Neuronal stem cell (in vitro differentiated cells): ENCODE data around the gene OMG.
"Not testable (repeated sequence)": the region's sequence is repeated elsewhere in the genome, so short reads cannot be mapped to it uniquely, and the experiment has no call there.

Experiments used
- DNase-seq: peaks from one replicate; pipeline ENCODE4 v3.0.0-alpha.2; 2013; ENCODE audit warnings: low spot score
- H2AFZ ChIP-seq: one replicate; pipeline ENCODE4 v1.6.1; 2013; ENCODE audit warnings: mild to moderate bottlenecking, low read length, inconsistent platforms
- H2AK5ac ChIP-seq: 2 replicates; pipeline ENCODE4 v1.6.1; 2013; ENCODE audit warnings: low read depth, mild to moderate bottlenecking, inconsistent platforms, low read length, moderate library complexity, mixed read lengths
- H2BK120ac ChIP-seq: 2 replicates; pipeline ENCODE4 v1.6.1; 2013; ENCODE audit warnings: low read depth, mild to moderate bottlenecking, inconsistent platforms, low read length, moderate library complexity, mixed read lengths
- H2BK12ac ChIP-seq: one replicate; pipeline ENCODE4 v1.6.1; 2013; ENCODE audit warnings: low read length, inconsistent platforms
- H2BK15ac ChIP-seq: 2 replicates; pipeline ENCODE4 v1.6.1; 2013; ENCODE audit warnings: mild to moderate bottlenecking, low read length, inconsistent platforms, mixed read lengths
- H2BK5ac ChIP-seq: one replicate; pipeline ENCODE4 v1.6.1; 2013; ENCODE audit warnings: inconsistent platforms, mild to moderate bottlenecking, low read length, moderate library complexity
- H3K14ac ChIP-seq: one replicate; pipeline ENCODE4 v1.6.1; 2013; ENCODE audit warnings: low read length, inconsistent platforms
- H3K18ac ChIP-seq: 2 replicates; pipeline ENCODE4 v1.6.1; 2013; ENCODE audit warnings: low read length, inconsistent platforms
- H3K23ac ChIP-seq: 2 replicates; pipeline ENCODE4 v1.6.1; 2013; ENCODE audit warnings: low read depth, mild to moderate bottlenecking, mixed read lengths, low read length, inconsistent platforms; ENCODE audit not compliant: poor library complexity
- H3K27ac ChIP-seq: replicated peaks from 3 replicates; pipeline ENCODE4 v1.5.1; 2013; ENCODE audit warnings: low read length, inconsistent platforms
- H3K27me3 ChIP-seq, 3 experiments: 2 replicates each; pipeline ENCODE4 v1.6.1; 2013; ENCODE audit warnings: low read length in 3 of 3, mild to moderate bottlenecking in 2 of 3, inconsistent platforms in 1 of 3, low read depth in 1 of 3, mixed read lengths in 1 of 3, moderate library complexity in 1 of 3; ENCODE audit not compliant: control insufficient read depth in 3 of 3, insufficient read depth in 3 of 3
- H3K36me3 ChIP-seq, 2 donors: replicated peaks in 1 of 2; 2 replicates each; pipeline ENCODE4 v1.6.1; 2013; ENCODE audit warnings: low read length in 2 of 2; ENCODE audit not compliant: control insufficient read depth in 2 of 2, insufficient read depth in 2 of 2
- H3K4ac ChIP-seq: 2 replicates; pipeline ENCODE4 v1.6.1; 2013; ENCODE audit warnings: inconsistent platforms, mild to moderate bottlenecking, low read length, moderate library complexity
- H3K4me1 ChIP-seq, 2 donors: 1 replicate in 1 of 2; 2 replicates in 1 of 2; pipeline ENCODE4 v1.6.1; 2013; ENCODE audit warnings: low read length in 2 of 2, low read depth in 1 of 2; ENCODE audit not compliant: control insufficient read depth in 2 of 2, insufficient read depth in 1 of 2
- H3K4me2 ChIP-seq: one replicate; pipeline ENCODE4 v1.6.1; 2013; ENCODE audit warnings: mild to moderate bottlenecking, low read length, inconsistent platforms; ENCODE audit not compliant: insufficient read depth, poor library complexity, severe bottlenecking
- H3K4me3 ChIP-seq, 2 donors: 2 replicates each; pipeline ENCODE4 v1.5.1; 2013; ENCODE audit warnings: low read length in 2 of 2, mild to moderate bottlenecking in 2 of 2, inconsistent platforms in 1 of 2, moderate library complexity in 1 of 2
- H3K79me1 ChIP-seq: one replicate; pipeline ENCODE4 v1.6.1; 2013; ENCODE audit warnings: low read depth, mild to moderate bottlenecking, inconsistent platforms, low read length, moderate library complexity
- H3K9ac ChIP-seq: one replicate; pipeline ENCODE4 v1.6.1; 2013; ENCODE audit warnings: mild to moderate bottlenecking, low read depth, low read length, inconsistent platforms; ENCODE audit not compliant: poor library complexity
- H3K9me3 ChIP-seq, 2 donors: replicated peaks in 1 of 2; 2 replicates each; pipeline versions ENCODE3 to v1.6.1; 2013; ENCODE audit warnings: low read length in 2 of 2, mild to moderate bottlenecking in 2 of 2, inconsistent platforms in 1 of 2, low read depth in 1 of 2, mixed read lengths in 1 of 2, moderate library complexity in 1 of 2; ENCODE audit not compliant: control insufficient read depth in 2 of 2, insufficient read depth in 1 of 2
- H4K8ac ChIP-seq: one replicate; pipeline ENCODE4 v1.6.1; 2013; ENCODE audit warnings: low read depth, mild to moderate bottlenecking, inconsistent platforms, low read length, moderate library complexity
- H4K91ac ChIP-seq: one replicate; pipeline ENCODE4 v1.6.1; 2013; ENCODE audit warnings: low read length, low read depth, mild to moderate bottlenecking, inconsistent platforms; ENCODE audit not compliant: poor library complexity
- WGBS, 2 donors: extraction: QIAGEN DNeasy Blood & Tissue Kit; methylation state at CpG; one replicate each; pipeline ENCODE4 v1.1.7; 2013; ENCODE audit warnings: missing lambda C conversion rate in 2 of 2, mixed read lengths in 1 of 2; ENCODE audit not compliant: insufficient read length in 2 of 2, insufficient replicate concordance in 1 of 2; ENCODE audit errors: extremely low coverage in 2 of 2; 5-methylcytosine and 5-hydroxymethylcytosine counted together

The OMG gene

GRCh38 chr17:31291820-31292219 is 5.2 kb downstream of the OMG start:
- Histone ChIP-seq H3K14ac (no peak overlapping the region), H4K8ac (no peak overlapping the region), H3K18ac (no peak overlapping the region), H3K27me3 (no peaks in the 10 kb centered on the region), H3K27ac (no peak overlapping the region), H3K23ac (no peak overlapping the region), H2BK5ac (no peak overlapping the region), H3K9ac (no peak overlapping the region), H3K9me3 (no peaks in the 10 kb centered on the region), H3K4me2 (no peak overlapping the region), H2BK15ac (no peak overlapping the region), H2BK12ac (no peak overlapping the region), H2AK5ac (no peak overlapping the region), H2AFZ (no peak overlapping the region), H2BK120ac (no peak overlapping the region), H3K4me1 (peaks cover 0 to 2% of the 10 kb centered on the region in 2 donors), H3K4ac (no peak overlapping the region), H3K36me3 (peaks cover 3 to 20% of the 10 kb centered on the region in 2 donors), H3K79me1 (no peaks in the 10 kb centered on the region), H4K91ac (no peak overlapping the region), H3K4me3 (no peak overlapping the region)
- DNase-seq, result no peak

- WGBS, 2 donors, result no CpG with 5 or more reads among the region's 3 CpGs
- Histone ChIP-seq H3K36me3 (peaks cover 3 to 23% of the 10 kb centered on the region in 2 donors), H3K4ac (no peak overlapping the region), H2AFZ (no peak overlapping the region), H2BK120ac (no peak overlapping the region), H3K27ac (no peak overlapping the region), H3K79me1 (no peaks in the 10 kb centered on the region), H3K9ac (no peak overlapping the region), H2BK5ac (no peak overlapping the region), H3K4me3 (no peak overlapping the region), H3K4me1 (no peaks in the 10 kb centered on the region), H4K8ac (no peak overlapping the region), H3K18ac (no peak overlapping the region), H2AK5ac (no peak overlapping the region), H3K27me3 (no peaks in the 10 kb centered on the region), H3K14ac (no peak overlapping the region), H2BK15ac (no peak overlapping the region), H2BK12ac (no peak overlapping the region), H3K9me3 (no peaks in the 10 kb centered on the region), H4K91ac (no peak overlapping the region), H3K4me2 (no peak overlapping the region), H3K23ac (no peak overlapping the region)
- DNase-seq, result no peak
Measured at GRCh38 chr17:31289790-31290189, 7.2 kb downstream of the OMG start.

GRCh38 chr17:31287932-31288331 is 9.1 kb downstream of the OMG start:
- not testable (repeated sequence) for H2AFZ ChIP-seq, H3K4me1 ChIP-seq, H4K8ac ChIP-seq, H2BK12ac ChIP-seq, H2AK5ac ChIP-seq, H2BK5ac ChIP-seq, H3K14ac ChIP-seq, H3K9me3 ChIP-seq, H3K23ac ChIP-seq, H3K4me3 ChIP-seq, H3K4me2 ChIP-seq, H4K91ac ChIP-seq, H2BK120ac ChIP-seq, H3K9ac ChIP-seq, H3K79me1 ChIP-seq, H3K4ac ChIP-seq, H2BK15ac ChIP-seq, H3K27ac ChIP-seq, H3K27me3 ChIP-seq, DNase-seq, H3K18ac ChIP-seq
- peaks cover 3 to 28% of the 10 kb centered on the region in 2 donors for H3K36me3 ChIP-seq
- no CpG with 5 or more reads among the region's 1 CpG for WGBS, 2 donors

GRCh38 chr17:31286587-31286986 is 10.5 kb downstream of the OMG start:
- no peak overlapping the region for H2AK5ac ChIP-seq
- H4K8ac ChIP-seq, result no peak overlapping the region
- no peak overlapping the region for H3K14ac ChIP-seq
- H3K27me3 ChIP-seq, result no peaks in the 10 kb centered on the region
- no peak overlapping the region for H3K4ac ChIP-seq
- H3K27ac ChIP-seq, result no peak overlapping the region
- H2AFZ ChIP-seq, result no peak overlapping the region
- no peak overlapping the region for H2BK120ac ChIP-seq
- H3K4me3 ChIP-seq, result no peak overlapping the region
- no peaks in the 10 kb centered on the region for H3K79me1 ChIP-seq
- no peak overlapping the region for H3K23ac ChIP-seq
- no peak overlapping the region for H3K4me2 ChIP-seq
- no peak overlapping the region for H2BK5ac ChIP-seq
- H3K9ac ChIP-seq, result no peak overlapping the region
- H2BK15ac ChIP-seq, result no peak overlapping the region
- H3K4me1 ChIP-seq, result no peaks in the 10 kb centered on the region
- H4K91ac ChIP-seq, result no peak overlapping the region
- H3K36me3 ChIP-seq, result peaks cover 0 to 25% of the 10 kb centered on the region in 2 donors
- H2BK12ac ChIP-seq, result no peak overlapping the region
- no peak for DNase-seq
- WGBS, 2 donors, result no CpG with 5 or more reads among the region's 1 CpG
- H3K18ac ChIP-seq, result no peak overlapping the region
- no peaks in the 10 kb centered on the region for H3K9me3 ChIP-seq
